ENCODE measurements around the gene CALN1. TPM values are rescaled to one million over a fixed set of nuclear protein-coding genes. Genes with fewer than 3 reads are reported as not detected.

The CALN1 gene
- total RNA-seq, 1 donor from 2014 or later = not detected

DNA sequence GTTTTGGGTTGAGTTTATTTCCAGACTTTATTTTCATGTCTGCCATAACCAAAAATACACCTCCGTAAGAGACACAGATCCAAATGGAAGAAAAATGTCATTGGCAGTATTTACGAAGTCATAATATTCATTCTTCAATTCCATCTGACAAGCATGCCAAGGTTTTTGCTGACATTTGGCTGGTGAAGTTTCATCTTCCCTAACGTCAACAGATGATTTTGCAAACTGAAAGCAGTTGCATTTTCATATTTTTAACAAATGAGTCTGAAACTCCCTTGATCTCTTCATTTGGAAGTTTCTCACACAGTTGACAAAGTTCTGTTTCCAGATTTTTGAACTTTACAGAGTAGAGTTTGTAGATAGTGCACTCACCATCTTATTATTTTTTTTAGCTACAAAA lies 114.5 kb downstream of the CALN1 start:
- Mint-ChIP-seq H3K27me3 (ENCODE audit: unreplicated experiment) (no peaks in the 10 kb centered on the region), H3K4me3 (ENCODE audit: unreplicated experiment) (no peak overlapping the region), H3K9me3 (ENCODE audit: unreplicated experiment) (no peaks in the 10 kb centered on the region), H3K27ac (ENCODE audit: unreplicated experiment) (no peak overlapping the region), H3K4me1 (ENCODE audit: unreplicated experiment) (no peaks in the 10 kb centered on the region), H3K36me3 (ENCODE audit: unreplicated experiment) (no peaks in the 10 kb centered on the region)
- DNase-seq (ENCODE audit: extremely low spot score, unreplicated experiment) = no peak
- TF ChIP-seq, protein P1, sequence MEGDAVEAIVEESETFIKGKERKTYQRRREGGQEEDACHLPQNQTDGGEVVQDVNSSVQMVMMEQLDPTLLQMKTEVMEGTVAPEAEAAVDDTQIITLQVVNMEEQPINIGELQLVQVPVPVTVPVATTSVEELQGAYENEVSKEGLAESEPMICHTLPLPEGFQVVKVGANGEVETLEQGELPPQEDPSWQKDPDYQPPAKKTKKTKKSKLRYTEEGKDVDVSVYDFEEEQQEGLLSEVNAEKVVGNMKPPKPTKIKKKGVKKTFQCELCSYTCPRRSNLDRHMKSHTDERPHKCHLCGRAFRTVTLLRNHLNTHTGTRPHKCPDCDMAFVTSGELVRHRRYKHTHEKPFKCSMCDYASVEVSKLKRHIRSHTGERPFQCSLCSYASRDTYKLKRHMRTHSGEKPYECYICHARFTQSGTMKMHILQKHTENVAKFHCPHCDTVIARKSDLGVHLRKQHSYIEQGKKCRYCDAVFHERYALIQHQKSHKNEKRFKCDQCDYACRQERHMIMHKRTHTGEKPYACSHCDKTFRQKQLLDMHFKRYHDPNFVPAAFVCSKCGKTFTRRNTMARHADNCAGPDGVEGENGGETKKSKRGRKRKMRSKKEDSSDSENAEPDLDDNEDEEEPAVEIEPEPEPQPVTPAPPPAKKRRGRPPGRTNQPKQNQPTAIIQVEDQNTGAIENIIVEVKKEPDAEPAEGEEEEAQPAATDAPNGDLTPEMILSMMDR (IDR thresholded peaks at IDR 0.05) = no peak

GRCh38 chr7:72292794-72293193 lies 119.3 kb downstream of the CALN1 start:
- no peaks in the 10 kb centered on the region for H3K4me1 Mint-ChIP-seq (ENCODE audit: unreplicated experiment)
- TF ChIP-seq, protein P1 (IDR thresholded peaks at IDR 0.05) = no peak
- H3K27ac Mint-ChIP-seq (ENCODE audit: unreplicated experiment) = no peak overlapping the region
- H3K4me3 Mint-ChIP-seq (ENCODE audit: unreplicated experiment) = no peak overlapping the region
- H3K9me3 Mint-ChIP-seq (ENCODE audit: unreplicated experiment) = no peaks in the 10 kb centered on the region
- no peak for DNase-seq (ENCODE audit: extremely low spot score, unreplicated experiment)
- no peaks in the 10 kb centered on the region for H3K27me3 Mint-ChIP-seq (ENCODE audit: unreplicated experiment)
- no peaks in the 10 kb centered on the region for H3K36me3 Mint-ChIP-seq (ENCODE audit: unreplicated experiment)

DNA sequence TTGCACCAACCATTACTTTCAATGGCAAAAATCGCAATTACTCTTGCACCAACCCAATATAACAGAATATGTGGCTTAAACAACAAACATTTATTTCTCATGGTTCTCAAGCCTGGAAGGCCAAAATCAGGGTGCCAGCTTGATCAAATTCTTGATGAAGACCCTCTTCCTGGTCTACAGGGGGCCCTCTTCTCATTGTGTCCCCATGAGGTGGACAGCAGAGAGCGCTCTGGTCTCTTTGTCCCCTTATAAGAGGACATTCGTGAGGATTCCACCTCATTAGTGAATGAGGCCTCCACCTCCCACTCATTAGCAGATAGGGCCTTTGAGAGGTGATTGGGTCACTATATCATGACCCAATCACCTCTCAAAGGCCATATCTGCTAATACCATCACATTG lies 120.0 kb downstream of the CALN1 start:
- DNase-seq (ENCODE audit: extremely low spot score, unreplicated experiment) = no peak
- Mint-ChIP-seq H3K27ac (ENCODE audit: unreplicated experiment) (no peak overlapping the region), H3K9me3 (ENCODE audit: unreplicated experiment) (peaks cover 1% of the 10 kb centered on the region), H3K4me3 (ENCODE audit: unreplicated experiment) (no peak overlapping the region), H3K36me3 (ENCODE audit: unreplicated experiment) (no peaks in the 10 kb centered on the region), H3K27me3 (ENCODE audit: unreplicated experiment) (no peaks in the 10 kb centered on the region), H3K4me1 (ENCODE audit: unreplicated experiment) (no peaks in the 10 kb centered on the region)
- TF ChIP-seq, protein P1 (IDR thresholded peaks at IDR 0.05) = no peak

GRCh38 chr7:72286519-72286918 lies 125.6 kb downstream of the CALN1 start:
- TF ChIP-seq, protein P1 (IDR thresholded peaks at IDR 0.05) = no peak
- Mint-ChIP-seq H3K4me3 (ENCODE audit: unreplicated experiment) (no peak overlapping the region), H3K36me3 (ENCODE audit: unreplicated experiment) (no peaks in the 10 kb centered on the region), H3K27ac (ENCODE audit: unreplicated experiment) (no peak overlapping the region), H3K4me1 (ENCODE audit: unreplicated experiment) (no peaks in the 10 kb centered on the region), H3K27me3 (ENCODE audit: unreplicated experiment) (no peaks in the 10 kb centered on the region), H3K9me3 (ENCODE audit: unreplicated experiment) (peaks cover 25% of the 10 kb centered on the region)
- no peak for DNase-seq (ENCODE audit: extremely low spot score, unreplicated experiment)

DNA sequence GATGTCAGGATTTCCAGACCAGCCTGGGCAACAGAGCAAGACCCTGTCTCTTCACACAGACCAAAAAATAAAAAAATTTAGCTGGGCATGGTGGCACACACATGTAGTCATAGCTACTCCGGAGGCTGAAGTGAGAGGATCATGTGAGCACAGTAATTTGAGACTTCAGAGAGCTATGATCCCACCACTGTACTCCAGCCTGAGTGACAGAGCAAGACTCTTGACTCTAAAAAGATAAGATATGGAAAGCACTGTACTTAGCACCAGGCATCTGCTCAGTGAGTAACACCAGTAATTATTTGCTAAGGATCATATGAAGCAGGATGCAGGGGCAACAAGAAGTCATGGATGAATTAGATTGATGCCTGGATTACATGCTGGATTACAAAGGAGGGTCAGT lies 128.8 kb downstream of the CALN1 start:
- no peaks in the 10 kb centered on the region for H3K36me3 Mint-ChIP-seq (ENCODE audit: unreplicated experiment)
- no peak overlapping the region for H3K27ac Mint-ChIP-seq (ENCODE audit: unreplicated experiment)
- no peaks in the 10 kb centered on the region for H3K4me1 Mint-ChIP-seq (ENCODE audit: unreplicated experiment)
- TF ChIP-seq, protein P1 (IDR thresholded peaks at IDR 0.05) = no peak
- no peaks in the 10 kb centered on the region for H3K27me3 Mint-ChIP-seq (ENCODE audit: unreplicated experiment)
- H3K4me3 Mint-ChIP-seq (ENCODE audit: unreplicated experiment) = no peak overlapping the region
- H3K9me3 Mint-ChIP-seq (ENCODE audit: unreplicated experiment) = peaks cover 40% of the 10 kb centered on the region
- no peak for DNase-seq (ENCODE audit: extremely low spot score, unreplicated experiment)

Data from osteocyte (in vitro differentiated cells).